PC-3 (cell line): ENCODE data around the gene TCEA2. TPM values are rescaled to one million over a fixed set of nuclear protein-coding genes. Genes with fewer than 3 reads are reported as not detected.

Experiments
- ATAC-seq: fragments of 200-7000 bp; cut with Tn5 transposase; 2 replicates; pipeline ENCODE4 v1.9.1; 2020; ENCODE audit warnings: mild to moderate bottlenecking, moderate library complexity
- BruUV-seq: library from RNA; stranded (reverse); fragments of 400-500 nt; replicated peaks from 2 replicates; lab custom pipeline; 2021; lab: Mats Ljungman, UMichigan
- CTCF ChIA-PET: fragments of 300-600 bp; sonication (Branson Sonifier 250); formaldehyde crosslinking; loops from one replicate; lab custom pipeline; 2022; ENCODE audit warnings: antibody characterized with exemption; lab: Charles Lee
- POLR2A ChIA-PET: fragments of 300-600 bp; sonication (Branson Sonifier 250); formaldehyde crosslinking; loops from one replicate; lab custom pipeline; 2022; ENCODE audit warnings: antibody characterized with exemption; ENCODE audit not compliant: unreplicated experiment; lab: Charles Lee
- DNase-seq: peaks from one replicate; pipeline ENCODE4 v3.0.0-alpha.2; 2015
- H2AFZ ChIP-seq: fragments of 300-600 bp; sonication (generic); 2 replicates; pipeline ENCODE4 v1.6.0; 2016; ENCODE audit warnings: antibody characterized with exemption, low read length
- H3F3A ChIP-seq: fragments of 300-600 bp; sonication (generic); one replicate; pipeline ENCODE4 v1.6.0; 2017; ENCODE audit warnings: antibody characterized with exemption, low read length, control low read depth, mild to moderate bottlenecking; ENCODE audit not compliant: unreplicated experiment
- H3K27ac ChIP-seq: fragments of 300-600 bp; sonication (generic); 2 replicates; pipeline ENCODE4 v1.5.1; 2016; ENCODE audit warnings: mild to moderate bottlenecking, low read length
- H3K27me3 ChIP-seq: fragments of 300-600 bp; sonication (generic); 2 replicates; pipeline ENCODE4 v1.6.1; 2016; ENCODE audit warnings: low read length, mixed read lengths
- H3K36me3 ChIP-seq: fragments of 300-600 bp; sonication (generic); 2 replicates; pipeline ENCODE4 v1.6.1; 2016; ENCODE audit warnings: low read depth, mixed run types, low read length, mixed read lengths
- H3K4me1 ChIP-seq: fragments of 300-600 bp; sonication (generic); 2 replicates; pipeline ENCODE4 v1.5.1; 2016; ENCODE audit warnings: low read length; ENCODE audit not compliant: insufficient read depth
- H3K4me2 ChIP-seq: fragments of 300-600 bp; sonication (generic); 2 replicates; pipeline ENCODE4 v1.6.0; 2016; ENCODE audit warnings: low read length
- H3K4me3 ChIP-seq: fragments of 300-600 bp; sonication (generic); 2 replicates; pipeline ENCODE4 v1.5.1; 2016; ENCODE audit warnings: mild to moderate bottlenecking, low read length, mixed read lengths
- H3K79me2 ChIP-seq: fragments of 300-600 bp; sonication (generic); 2 replicates; pipeline ENCODE4 v1.6.1; 2017; ENCODE audit warnings: low read length, mixed read lengths
- H3K9ac ChIP-seq: fragments of 300-600 bp; sonication (generic); 2 replicates; pipeline ENCODE4 v1.6.0; 2016; ENCODE audit warnings: mild to moderate bottlenecking, low read length
- H3K9me2 ChIP-seq: fragments of 300-600 bp; sonication (generic); replicated peaks from 2 replicates; pipeline ENCODE4 v1.6.1; 2016; ENCODE audit warnings: mixed run types, low read length, mixed read lengths
- H3K9me3 ChIP-seq: fragments of 300-600 bp; sonication (generic); 2 replicates; pipeline ENCODE4 v1.6.1; 2016; ENCODE audit warnings: low read length, mixed read lengths
- H4K20me1 ChIP-seq: fragments of 300-600 bp; sonication (generic); 2 replicates; pipeline ENCODE4 v1.6.1; 2016; ENCODE audit warnings: low read length, mixed read lengths
- CTCF ChIP-seq: fragments of 300-600 bp; sonication (generic); conservative IDR thresholded peaks from 2 replicates; pipeline ENCODE4 v1.5.1; 2017; ENCODE audit warnings: antibody characterized with exemption, low read depth, mild to moderate bottlenecking, low read length
- EZH2 ChIP-seq: fragments of 300-600 bp; sonication (generic); IDR thresholded peaks from one replicate; pipeline ENCODE4 v1.6.1; 2017; ENCODE audit warnings: antibody characterized with exemption, mild to moderate bottlenecking, low read length; ENCODE audit not compliant: unreplicated experiment
- EZH2phosphoT487 ChIP-seq: fragments of 300-600 bp; sonication (generic); IDR thresholded peaks from 2 replicates; pipeline ENCODE4 v1.6.1; 2018; ENCODE audit warnings: mild to moderate bottlenecking, antibody characterized with exemption, low read length, borderline replicate concordance
- intact Hi-C: fragments of 100-400 bp; cut with micrococcal nuclease; formaldehyde crosslinking; loops from 2 replicates; pipeline ENCODE4 v1.9.0; 2023
- total RNA-seq: library from RNA; depleted of rRNA; stranded (reverse); fragments of >200 nt; gene quantifications from 2 replicates; pipeline ENCODE4 v1.2.3, GENCODE V29; 2014

Gene TCEA2
- total RNA-seq, 1 experiment from 2014 or later = 19.1 TPM

GRCh38 chr20:64107736-64108457, 44.9 kb downstream of the TCEA2 start:
- Histone ChIP-seq H3K4me2 (no peak overlapping the region), H3F3A (no peaks in the 10 kb centered on the region), H3K9me2 (no peaks in the 10 kb centered on the region), H3K27me3 (no peaks in the 10 kb centered on the region), H4K20me1 (no peaks in the 10 kb centered on the region), H3K79me2 (no peaks in the 10 kb centered on the region), H3K27ac (no peak overlapping the region), H3K4me1 (no peaks in the 10 kb centered on the region), H3K4me3 (no peak overlapping the region), H2AFZ (no peak overlapping the region), H3K36me3 (no peaks in the 10 kb centered on the region), H3K9ac (no peak overlapping the region), H3K9me3 (no peaks in the 10 kb centered on the region)
- POLR2A ChIA-PET = no interaction called here
- intact Hi-C loops = no loop called here
- no peak for TF ChIP-seq EZH2phosphoT487
- no peak for TF ChIP-seq CTCF
- CTCF ChIA-PET = no interaction called here
- no TSS peak for BruUV-seq
- DNase-seq = no peak
- ATAC-seq = no peak

DNA sequence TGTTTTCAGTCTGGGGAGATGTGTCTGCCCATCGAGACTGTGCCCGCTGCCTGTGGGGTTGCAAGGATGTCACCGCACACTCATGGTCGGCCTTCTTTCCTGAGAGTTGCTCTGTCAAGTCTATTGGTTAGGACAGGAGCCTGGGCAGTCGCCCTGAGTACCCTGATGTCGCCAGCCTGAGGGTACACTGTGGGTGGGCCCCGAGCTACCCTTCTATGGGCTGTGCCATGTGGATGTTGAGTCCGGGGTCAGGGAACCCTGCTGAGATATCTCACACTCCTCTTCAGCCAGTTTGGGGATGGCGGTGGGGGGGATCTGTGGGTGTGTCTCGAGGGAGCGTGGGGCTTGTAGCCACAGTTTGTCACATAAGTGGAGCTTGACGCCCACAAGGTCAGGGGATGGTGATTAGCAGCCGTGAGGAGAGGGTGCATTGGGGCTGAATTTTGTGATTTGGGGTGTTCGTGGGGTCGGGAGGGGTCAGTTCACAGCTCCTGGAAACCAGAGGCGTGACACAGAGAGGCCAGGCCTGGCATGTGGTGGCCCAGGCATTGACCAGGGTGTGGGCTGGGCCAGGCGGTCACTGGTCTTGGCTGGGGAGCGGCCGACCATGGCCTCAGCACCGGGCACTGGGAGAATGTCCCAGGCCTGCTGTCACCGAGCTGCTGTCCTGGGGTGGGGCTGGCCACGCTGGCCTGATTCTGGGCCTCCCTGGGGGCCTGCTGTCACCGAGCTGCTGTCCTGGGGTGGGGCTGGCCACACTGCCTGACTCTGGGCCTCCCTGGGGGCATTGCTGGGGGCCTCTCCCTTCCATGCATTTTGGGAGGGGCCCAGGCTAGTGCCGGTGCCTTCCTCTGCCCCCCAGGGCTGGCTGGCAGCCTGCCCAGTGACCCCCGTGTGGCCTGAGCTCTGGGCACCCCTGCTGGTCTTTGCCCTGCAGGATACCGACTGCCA, 46.0 kb downstream of the TCEA2 start:
- ChIA-PET POLR2A (no interaction called here), CTCF (no interaction called here)
- Histone ChIP-seq H3K36me3 (no peaks in the 10 kb centered on the region), H3K4me3 (no peak overlapping the region), H4K20me1 (no peaks in the 10 kb centered on the region), H3F3A (no peaks in the 10 kb centered on the region), H3K27ac (no peak overlapping the region), H3K4me2 (no peak overlapping the region), H3K9ac (no peak overlapping the region), H3K27me3 (no peaks in the 10 kb centered on the region), H3K9me3 (no peaks in the 10 kb centered on the region), H2AFZ (no peak overlapping the region), H3K9me2 (no peaks in the 10 kb centered on the region), H3K79me2 (no peaks in the 10 kb centered on the region), H3K4me1 (no peaks in the 10 kb centered on the region)
- BruUV-seq = no TSS peak
- ATAC-seq = no peak
- intact Hi-C loops = no loop called here
- TF ChIP-seq CTCF = no peak
- no peak for TF ChIP-seq EZH2
- TF ChIP-seq EZH2phosphoT487 = no peak
- DNase-seq = no peak
